Measurements from ENCODE around the gene TMEM219. TPM values are rescaled to one million over a fixed set of nuclear protein-coding genes. Genes with fewer than 3 reads are reported as not detected.
"Not testable (repeated sequence)": the region's sequence is repeated elsewhere in the genome, so short reads cannot be mapped to it uniquely, and the experiment has no call there.

TMEM219 gene
- total and polyA plus RNA-seq, 3 experiments from 2014 or later: 36.8 to 168 (median 43.4) TPM

DNA sequence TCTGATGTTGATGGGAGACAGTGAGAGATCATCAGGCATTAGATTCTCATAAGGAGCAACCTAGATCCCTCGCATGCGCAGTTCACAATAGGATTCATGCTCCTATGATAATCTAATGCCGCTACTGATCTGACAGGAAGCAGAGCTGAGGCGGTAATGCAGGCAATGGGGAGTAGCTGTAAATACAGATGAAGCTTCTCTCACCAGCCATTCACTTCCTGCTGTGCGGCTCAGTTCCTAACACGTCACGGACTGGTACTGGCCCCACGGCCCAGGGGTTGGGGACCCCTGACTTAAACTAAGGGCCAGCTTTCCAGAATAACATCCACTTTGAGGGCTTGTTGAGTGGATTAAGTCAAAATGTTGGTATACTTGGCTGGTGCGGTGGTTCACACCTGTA lies 2.6 kb upstream of the TMEM219 start:
- peak overlapping the region in 1 of 7 donors; percentile 79 for H3K4me3 Mint-ChIP-seq
- no peaks in the 10 kb centered on the region for H3K9me3 Mint-ChIP-seq
- Histone ChIP-seq H3K4me1 (ENCODE audit: insufficient read depth, low read length) (peaks cover 15% of the 10 kb centered on the region), H3K27me3 (ENCODE audit: insufficient read depth, low read length, poor library complexity, severe bottlenecking) (no peaks in the 10 kb centered on the region), H3K4me3 (ENCODE audit: low read length) (no peak overlapping the region), H3K27ac (ENCODE audit: low read depth, low read length) (no peak overlapping the region), H3K36me3 (ENCODE audit: insufficient read depth, low read length) (no peaks in the 10 kb centered on the region), H3K9me3 (ENCODE audit: low read length) (no peaks in the 10 kb centered on the region)
- H3K27me3 Mint-ChIP-seq: no peaks in the 10 kb centered on the region
- peaks cover 0 to 7% (median 0%) of the 10 kb centered on the region in 3 donors for H3K36me3 Mint-ChIP-seq
- no peak for DNase-seq
- H3K4me1 Mint-ChIP-seq: peaks cover 15 to 21% (median 18%) of the 10 kb centered on the region in 3 donors
- H3K27ac Mint-ChIP-seq: peak overlapping the region in 1 of 8 donors; percentile 81
- POLR2A ChIA-PET: interaction anchor here (1.3 kb wide), 1 partner anchor 33 kb away, joined by 3 read pairs; the partner anchor contains the start of gene KCTD13
- CTCF ChIA-PET: no interaction called here

DNA sequence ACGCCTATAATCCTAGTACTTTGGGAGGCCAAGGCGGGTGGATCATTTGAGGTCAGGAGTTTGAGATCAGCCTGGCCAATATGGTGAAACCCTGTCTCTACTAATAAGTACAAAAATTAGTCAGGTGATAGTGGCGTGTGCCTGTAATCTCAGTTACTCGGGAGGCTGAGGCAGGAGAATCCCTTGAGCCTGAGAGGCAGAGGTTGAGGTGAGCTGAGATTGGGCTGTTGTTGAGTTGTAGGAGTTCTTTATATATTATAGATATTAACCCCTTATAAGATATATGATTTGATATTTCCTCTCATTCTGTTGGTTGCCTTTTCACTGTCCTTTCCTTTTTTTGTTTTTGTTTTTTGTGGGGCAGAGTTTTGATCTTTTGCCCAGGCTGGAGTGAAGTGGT lies 2.1 kb upstream of the TMEM219 start:
- not testable (repeated sequence) for H3K27me3 ChIP-seq (ENCODE audit: insufficient read depth, low read length, poor library complexity, severe bottlenecking); H3K36me3 ChIP-seq (ENCODE audit: insufficient read depth, low read length); H3K27me3 Mint-ChIP-seq; H3K9me3 ChIP-seq (ENCODE audit: low read length); DNase-seq; H3K4me3 ChIP-seq (ENCODE audit: low read length); H3K36me3 Mint-ChIP-seq; H3K27ac ChIP-seq (ENCODE audit: low read depth, low read length); H3K9me3 Mint-ChIP-seq
- Mint-ChIP-seq H3K4me3 (peak overlapping the region in 6 of 7 donors; percentile 7 to 79 (median 40)), H3K27ac (peak overlapping the region in 1 of 8 donors; percentile 81), H3K4me1 (peaks cover 16 to 24% (median 18%) of the 10 kb centered on the region in 3 donors)
- ChIA-PET CTCF (interaction anchor here (3.9 kb wide), 1 partner anchor 12 kb away, joined by 33 read pairs; the partner anchor contains the start of gene TAOK2), POLR2A (interaction anchor here (0.5 to 1.3 kb wide), 2 partner anchors 11 to 34 kb away, joined by 3 to 9 read pairs; partner anchors contain the start of gene KCTD13)
- H3K4me1 ChIP-seq (ENCODE audit: insufficient read depth, low read length): peaks cover 15% of the 10 kb centered on the region

DNA sequence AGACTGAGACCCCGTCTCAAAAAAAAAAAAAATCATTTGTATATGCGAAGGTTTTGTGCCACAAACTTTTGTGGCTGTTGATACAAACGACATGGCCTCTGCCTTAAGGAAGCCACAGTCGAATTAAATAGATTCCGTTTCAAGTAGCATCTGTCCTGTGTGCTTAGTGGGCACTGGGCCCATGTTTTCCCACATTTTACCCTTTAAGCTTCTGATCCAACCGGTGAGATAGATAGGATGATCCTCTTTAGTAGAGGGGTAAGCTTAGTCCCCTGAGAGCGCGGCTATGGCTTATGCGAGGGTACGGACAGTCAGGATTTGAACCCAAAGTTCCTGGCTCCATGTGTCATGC lies 776 bp upstream of the TMEM219 start:
- no peaks in the 10 kb centered on the region for H3K9me3 ChIP-seq (ENCODE audit: low read length)
- peaks cover 15% of the 10 kb centered on the region for H3K4me1 ChIP-seq (ENCODE audit: insufficient read depth, low read length)
- peaks cover 0 to 15% (median 0%) of the 10 kb centered on the region in 3 donors for H3K36me3 Mint-ChIP-seq
- H3K4me3 Mint-ChIP-seq: peak overlapping the region; percentile 87 to 97 (median 89)
- no peaks in the 10 kb centered on the region for H3K27me3 ChIP-seq (ENCODE audit: insufficient read depth, low read length, poor library complexity, severe bottlenecking)
- no peaks in the 10 kb centered on the region for H3K9me3 Mint-ChIP-seq
- H3K4me3 ChIP-seq (ENCODE audit: low read length): peak overlapping the region; percentile 97
- no peaks in the 10 kb centered on the region for H3K27me3 Mint-ChIP-seq
- no peaks in the 10 kb centered on the region for H3K36me3 ChIP-seq (ENCODE audit: insufficient read depth, low read length)
- DNase-seq: no peak
- ChIA-PET POLR2A (interaction anchor here (0.6 to 2.1 kb wide), 7 partner anchors 12 to 153 kb away, joined by 3 to 17 read pairs (median 6); partner anchors contain the start of genes HIRIP3, KCTD13 and TAOK2), CTCF (interaction anchor here (1.6 to 3.9 kb wide), 3 partner anchors 11 to 112 kb away, joined by 6 to 33 read pairs (median 7); partner anchors contain the start of genes KCTD13 and TAOK2)
- H3K27ac ChIP-seq (ENCODE audit: low read depth, low read length): peak overlapping the region; percentile 86
- peak overlapping the region; percentile 81 to 96 (median 93) for H3K27ac Mint-ChIP-seq
- H3K4me1 Mint-ChIP-seq: peaks cover 18 to 28% (median 19%) of the 10 kb centered on the region in 3 donors

DNA sequence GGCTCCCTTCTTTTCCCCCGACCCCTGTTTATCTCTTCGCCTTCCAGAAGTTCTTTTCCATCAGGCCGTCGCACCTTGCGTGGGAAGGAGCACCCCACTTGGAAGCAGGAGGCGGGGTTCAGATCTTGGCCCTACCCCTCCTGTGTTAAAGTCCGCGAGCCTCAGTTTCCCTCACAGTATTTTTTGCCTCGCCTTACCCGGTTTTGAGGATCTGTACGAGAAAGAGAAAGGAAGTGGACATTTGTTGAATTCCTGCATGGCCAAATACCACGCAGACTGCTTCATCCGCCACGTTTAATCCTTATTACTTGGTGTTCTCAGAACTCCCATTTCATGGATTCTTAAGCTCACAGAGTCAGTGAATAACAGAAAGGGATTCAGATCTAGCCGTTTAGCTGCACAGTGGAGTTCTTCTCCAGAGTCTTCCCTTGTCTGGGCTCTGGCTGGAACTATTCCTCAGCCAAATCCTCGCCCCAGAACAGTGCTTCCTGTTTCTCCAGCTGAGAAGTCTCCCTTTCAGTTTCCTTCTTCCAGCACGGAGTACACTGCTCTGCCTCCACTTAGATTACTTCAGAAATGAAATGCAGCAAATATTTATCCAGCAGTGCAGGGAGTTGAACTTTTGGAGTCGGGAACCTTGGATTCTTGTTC lies 590 bp downstream of the TMEM219 start:
- H3K9me3 ChIP-seq (ENCODE audit: low read length): no peaks in the 10 kb centered on the region
- no peaks in the 10 kb centered on the region for H3K9me3 Mint-ChIP-seq
- peaks cover 18 to 30% (median 19%) of the 10 kb centered on the region in 3 donors for H3K4me1 Mint-ChIP-seq
- no peaks in the 10 kb centered on the region for H3K27me3 ChIP-seq (ENCODE audit: insufficient read depth, low read length, poor library complexity, severe bottlenecking)
- H3K4me1 ChIP-seq (ENCODE audit: insufficient read depth, low read length): peaks cover 15% of the 10 kb centered on the region
- H3K27ac Mint-ChIP-seq: peak overlapping the region; percentile 86 to 98 (median 95)
- no peak for DNase-seq
- peaks cover 0 to 15% (median 0%) of the 10 kb centered on the region in 3 donors for H3K36me3 Mint-ChIP-seq
- peak overlapping the region; percentile 86 for H3K27ac ChIP-seq (ENCODE audit: low read depth, low read length)
- ChIA-PET POLR2A (interaction anchor here (0.6 to 2.1 kb wide), 6 partner anchors 8 to 155 kb away, joined by 3 to 17 read pairs (median 7); partner anchors contain the start of genes HIRIP3, KCTD13 and TAOK2), CTCF (interaction anchor here (0.7 to 3.9 kb wide), 4 partner anchors 10 to 114 kb away, joined by 3 to 33 read pairs (median 6); partner anchors contain the start of genes KCTD13 and TAOK2)
- H3K4me3 Mint-ChIP-seq: peak overlapping the region; percentile 87 to 97 (median 89)
- no peaks in the 10 kb centered on the region for H3K27me3 Mint-ChIP-seq
- H3K4me3 ChIP-seq (ENCODE audit: low read length): peak overlapping the region; percentile 97
- H3K36me3 ChIP-seq (ENCODE audit: insufficient read depth, low read length): no peaks in the 10 kb centered on the region

DNA sequence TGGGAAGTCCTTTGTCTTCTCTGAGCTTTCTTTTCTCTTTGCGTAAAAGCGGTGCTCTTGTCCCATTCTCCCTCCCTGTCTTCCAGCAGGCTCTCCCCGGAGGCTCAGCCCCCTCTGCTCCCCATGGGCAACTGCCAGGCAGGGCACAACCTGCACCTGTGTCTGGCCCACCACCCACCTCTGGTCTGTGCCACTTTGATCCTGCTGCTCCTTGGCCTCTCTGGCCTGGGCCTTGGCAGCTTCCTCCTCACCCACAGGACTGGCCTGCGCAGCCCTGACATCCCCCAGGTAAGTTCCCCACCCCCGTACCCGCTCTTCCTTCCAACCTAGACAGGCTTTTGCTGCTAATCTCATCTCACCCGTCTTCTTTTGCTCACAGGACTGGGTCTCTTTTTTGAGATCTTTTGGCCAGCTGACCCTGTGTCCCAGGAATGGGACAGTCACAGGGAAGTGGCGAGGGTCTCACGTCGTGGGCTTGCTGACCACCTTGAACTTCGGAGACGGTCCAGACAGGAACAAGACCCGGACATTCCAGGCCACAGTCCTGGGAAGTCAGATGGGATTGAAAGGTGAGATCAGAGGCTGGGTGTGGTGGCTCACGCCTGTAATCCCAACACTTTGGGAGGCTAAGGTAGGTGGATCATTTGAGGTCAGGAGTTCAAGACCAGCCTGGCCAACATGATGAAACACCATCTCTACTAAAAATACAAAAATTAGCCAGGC lies 1.3 kb downstream of the TMEM219 start:
- Mint-ChIP-seq H3K36me3 (peaks cover 0 to 19% (median 0%) of the 10 kb centered on the region in 3 donors), H3K4me1 (peaks cover 18 to 30% (median 19%) of the 10 kb centered on the region in 3 donors), H3K27me3 (no peaks in the 10 kb centered on the region), H3K4me3 (peak overlapping the region; percentile 84 to 97 (median 89)), H3K27ac (peak overlapping the region; percentile 86 to 98 (median 95)), H3K9me3 (no peaks in the 10 kb centered on the region)
- Histone ChIP-seq H3K4me3 (ENCODE audit: low read length) (peak overlapping the region; percentile 97), H3K9me3 (ENCODE audit: low read length) (no peaks in the 10 kb centered on the region), H3K36me3 (ENCODE audit: insufficient read depth, low read length) (no peaks in the 10 kb centered on the region), H3K4me1 (ENCODE audit: insufficient read depth, low read length) (peaks cover 15% of the 10 kb centered on the region), H3K27ac (ENCODE audit: low read depth, low read length) (peak overlapping the region; percentile 86), H3K27me3 (ENCODE audit: insufficient read depth, low read length, poor library complexity, severe bottlenecking) (no peaks in the 10 kb centered on the region)
- no peak for DNase-seq
- POLR2A ChIA-PET: interaction anchor here (1.0 kb wide), 1 partner anchor 22 kb away, joined by 4 read pairs; no protein-coding TSS in a partner anchor
- CTCF ChIA-PET: interaction anchor here (3.9 kb wide), 1 partner anchor 9 kb away, joined by 33 read pairs; the partner anchor contains the start of gene TAOK2

DNA sequence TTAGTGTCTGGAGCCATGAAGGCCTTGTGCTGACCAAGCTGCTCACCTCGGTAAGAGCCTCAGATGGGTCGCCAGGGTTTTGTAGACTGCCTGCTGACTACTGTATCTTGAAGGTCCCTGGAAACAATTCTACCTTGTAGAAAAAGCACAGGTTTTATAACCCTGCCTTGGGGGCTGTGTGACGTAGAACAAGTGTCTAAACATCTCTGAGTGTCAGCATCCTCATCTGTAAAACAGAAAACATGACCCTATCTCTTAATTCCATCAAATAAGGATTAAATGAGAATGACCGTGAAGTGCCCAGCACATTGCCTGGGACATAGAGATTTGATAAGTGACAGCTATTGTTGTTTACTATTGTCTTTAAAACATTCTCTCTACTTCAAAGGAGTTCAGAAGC lies 6.3 kb downstream of the TMEM219 start:
- no peak for DNase-seq
- ChIA-PET POLR2A (no interaction called here), CTCF (no interaction called here)
- H3K27ac Mint-ChIP-seq: peak overlapping the region in 2 of 8 donors; percentile 63 to 82
- peaks cover 5% of the 10 kb centered on the region for H3K4me1 ChIP-seq (ENCODE audit: insufficient read depth, low read length)
- peaks cover 6 to 14% (median 9%) of the 10 kb centered on the region in 3 donors for H3K4me1 Mint-ChIP-seq
- no peak overlapping the region for H3K4me3 ChIP-seq (ENCODE audit: low read length)
- no peaks in the 10 kb centered on the region for H3K27me3 Mint-ChIP-seq
- peaks cover 5% of the 10 kb centered on the region for H3K36me3 ChIP-seq (ENCODE audit: insufficient read depth, low read length)
- no peaks in the 10 kb centered on the region for H3K9me3 ChIP-seq (ENCODE audit: low read length)
- H3K9me3 Mint-ChIP-seq: no peaks in the 10 kb centered on the region
- peaks cover 5 to 28% (median 6%) of the 10 kb centered on the region in 3 donors for H3K36me3 Mint-ChIP-seq
- no peaks in the 10 kb centered on the region for H3K27me3 ChIP-seq (ENCODE audit: insufficient read depth, low read length, poor library complexity, severe bottlenecking)
- H3K27ac ChIP-seq (ENCODE audit: low read depth, low read length): no peak overlapping the region
- H3K4me3 Mint-ChIP-seq: no peak overlapping the region

DNA sequence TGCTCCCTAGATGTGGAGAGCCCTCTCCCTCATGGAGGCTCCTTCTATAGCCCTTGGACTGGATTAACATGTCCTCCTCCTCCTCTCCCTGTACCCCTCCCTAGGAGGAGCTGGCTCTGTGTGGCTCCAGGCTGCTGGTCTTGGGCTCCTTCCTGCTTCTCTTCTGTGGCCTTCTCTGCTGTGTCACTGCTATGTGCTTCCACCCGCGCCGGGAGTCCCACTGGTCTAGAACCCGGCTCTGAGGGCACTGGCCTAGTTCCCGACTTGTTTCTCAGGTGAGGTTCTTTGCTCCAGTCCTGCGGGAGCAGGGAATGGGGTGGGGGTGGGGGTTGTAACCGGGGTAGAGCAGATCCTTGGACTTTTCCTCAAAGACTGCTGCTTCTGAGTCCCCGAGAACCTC lies 9.4 kb downstream of the TMEM219 start:
- Mint-ChIP-seq H3K27ac (peak overlapping the region in 3 of 8 donors; percentile 68 to 76 (median 76)), H3K36me3 (peaks cover 5 to 33% (median 6%) of the 10 kb centered on the region in 3 donors), H3K9me3 (no peaks in the 10 kb centered on the region), H3K4me3 (peak overlapping the region in 1 of 7 donors; percentile 8), H3K27me3 (no peaks in the 10 kb centered on the region), H3K4me1 (peaks cover 26 to 29% (median 26%) of the 10 kb centered on the region in 3 donors)
- Histone ChIP-seq H3K4me1 (ENCODE audit: insufficient read depth, low read length) (peaks cover 27% of the 10 kb centered on the region), H3K36me3 (ENCODE audit: insufficient read depth, low read length) (peaks cover 5% of the 10 kb centered on the region), H3K9me3 (ENCODE audit: low read length) (no peaks in the 10 kb centered on the region), H3K27me3 (ENCODE audit: insufficient read depth, low read length, poor library complexity, severe bottlenecking) (no peaks in the 10 kb centered on the region), H3K4me3 (ENCODE audit: low read length) (no peak overlapping the region), H3K27ac (ENCODE audit: low read depth, low read length) (no peak overlapping the region)
- no peak for DNase-seq
- ChIA-PET CTCF (interaction anchor here (4.3 kb wide), 1 partner anchor 10 kb away, joined by 33 read pairs; the partner anchor contains the start of gene TMEM219), POLR2A (no interaction called here)
